HepG2 (cell line): Measurements from ENCODE around the gene CCDC142. TPM values are rescaled to one million over a fixed set of nuclear protein-coding genes. Genes with fewer than 3 reads are reported as not detected.
A peak's percentile ranks its signal among the peaks of the same experiment; 100 is the strongest.

Source experiments
- CENPT ChIP-seq: sonication (generic); formaldehyde crosslinking; IDR thresholded peaks from 2 replicates; pipeline ENCODE4 v1.8.0; 2022; ENCODE audit warnings: low read depth, mild to moderate bottlenecking, moderate library complexity, missing genetic modification reagents
- DNMT1 ChIP-seq: sonication (generic); formaldehyde crosslinking; IDR thresholded peaks from 2 replicates; pipeline ENCODE4 v1.5.1; 2020; ENCODE audit warnings: mild to moderate bottlenecking, missing genetic modification reagents
- E2F1 ChIP-seq: sonication (generic); formaldehyde crosslinking; IDR thresholded peaks from 2 replicates; pipeline ENCODE4 v1.5.0; 2020; ENCODE audit warnings: missing genetic modification reagents
- HNF1A ChIP-seq, 2 experiments: sonication (generic) in 1 of 2; formaldehyde crosslinking in 1 of 2; IDR thresholded peaks; 2 replicates each; pipeline versions ENCODE4 v1.4.0 to v1.6.1; 2016 to 2020; ENCODE audit warnings: borderline replicate concordance in 1 of 2, low read depth in 1 of 2, mild to moderate bottlenecking in 1 of 2, missing genetic modification reagents in 1 of 2
- KDM6A ChIP-seq: IDR thresholded peaks from 2 replicates; pipeline ENCODE4 v1.6.1; 2016; ENCODE audit warnings: low read depth
- MXD1 ChIP-seq: sonication (generic); formaldehyde crosslinking; IDR thresholded peaks from 2 replicates; pipeline ENCODE4 v1.4.0; 2020; ENCODE audit warnings: mild to moderate bottlenecking, missing genetic modification reagents
- ZBTB8A ChIP-seq: sonication (generic); formaldehyde crosslinking; IDR thresholded peaks from 2 replicates; pipeline ENCODE4 v1.4.0; 2020; ENCODE audit warnings: mild to moderate bottlenecking, low read depth, missing genetic modification reagents, borderline replicate concordance
- ZEB1 ChIP-seq: IDR thresholded peaks from 2 replicates; pipeline ENCODE4 v1.6.1; 2012; ENCODE audit warnings: mild to moderate bottlenecking, low read depth, inconsistent platforms; ENCODE audit not compliant: insufficient replicate concordance
- ZKSCAN5 ChIP-seq: sonication (generic); formaldehyde crosslinking; IDR thresholded peaks from 2 replicates; pipeline ENCODE4 v1.5.1; 2020; ENCODE audit warnings: mild to moderate bottlenecking, missing genetic modification reagents
- polyA plus RNA-seq, 8 experiments: library from polyadenylated mRNA; depleted of rRNA in 3 of 8; stranded (reverse) in 7 of 8; unstranded in 1 of 8; fragments of >200 nt; fragmentation: Illumina TruSeq in 4 of 8; extraction: Trizol in 4 of 8; gene quantifications; 2 replicates each; pipeline versions ENCODE4 v1.2.1 to v1.2.3, GENCODE V29; 2011 to 2016; ENCODE audit warnings: low read depth in 4 of 8, missing spikeins in 1 of 8, mixed read lengths in 1 of 8; ENCODE audit not compliant: insufficient read depth in 1 of 8
- total RNA-seq, 5 experiments: library from RNA; depleted of rRNA; stranded (reverse); fragments of >200 nt; fragmentation: Illumina TruSeq; extraction: Trizol; gene quantifications; 2 replicates each; pipeline ENCODE4 v1.2.3, GENCODE V29; 2016; ENCODE audit warnings: low read depth in 1 of 5
- TF ChIP-seq, protein P1 (sequence below): sonication (generic); IDR thresholded peaks from 2 replicates; pipeline ENCODE4 v1.6.1; 2016; ENCODE audit warnings: low read depth, borderline replicate concordance
- TF ChIP-seq, protein P2 (sequence below): sonication (generic); formaldehyde crosslinking; IDR thresholded peaks from 2 replicates; pipeline ENCODE4 v1.4.0; 2020; ENCODE audit warnings: missing genetic modification reagents, borderline replicate concordance
- TF ChIP-seq, protein P3 (sequence below): conservative IDR thresholded peaks from 2 replicates; pipeline ENCODE4 v1.6.1; 2018; ENCODE audit warnings: missing genetic modification reagents
- TF ChIP-seq, protein P4 (sequence below): sonication (generic); formaldehyde crosslinking; IDR thresholded peaks from 2 replicates; pipeline ENCODE4 v1.5.0; 2020; ENCODE audit warnings: mild to moderate bottlenecking, low read depth, missing genetic modification reagents, borderline replicate concordance

The CCDC142 gene
- total and polyA plus RNA-seq, 2 of the 13 experiments (the other 11 are each of a cell fraction or from before 2014, with no cell fraction given), result 14.7 to 30.4 TPM

DNA sequence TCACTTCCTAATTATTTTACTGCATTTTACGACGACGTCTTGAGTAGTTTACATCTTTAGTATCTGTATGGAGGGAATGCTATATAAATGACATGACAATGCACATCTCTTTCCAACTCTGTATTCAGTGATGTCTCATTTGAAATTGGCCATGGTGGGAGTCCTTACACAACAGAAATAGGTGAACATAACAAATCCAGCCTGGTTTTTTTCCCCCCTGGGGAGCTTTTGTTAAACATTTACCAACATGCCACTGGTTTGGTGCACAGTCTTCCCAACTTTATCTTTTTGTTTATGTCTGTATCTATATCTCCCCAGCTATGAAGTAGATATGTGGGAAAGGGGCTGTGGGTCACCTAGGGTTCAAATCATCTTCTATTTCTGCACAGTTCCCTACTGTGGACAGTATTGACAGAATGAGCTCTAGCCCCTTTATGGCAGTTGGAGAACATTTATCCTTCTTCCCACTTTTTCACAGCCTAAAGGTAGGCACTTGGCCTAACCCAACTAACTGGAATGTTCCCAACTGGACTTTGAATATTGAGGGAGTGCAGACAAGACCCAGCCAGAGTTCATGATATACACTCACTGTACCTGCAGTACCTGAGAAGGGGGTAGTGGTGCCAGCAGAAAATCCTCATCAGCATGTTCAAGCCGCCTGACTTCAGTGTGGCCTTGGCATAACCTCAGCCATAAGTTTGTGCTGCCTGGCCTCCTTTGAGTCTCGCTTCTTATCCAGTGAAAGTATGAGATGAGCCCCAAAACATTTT, 35.4 kb downstream of the CCDC142 start (continued):
- no peak for TF ChIP-seq ZKSCAN5 (CRISPR knock-in tag)
- TF ChIP-seq CENPT (CRISPR knock-in tag), result no peak
- peak; percentile 93 for TF ChIP-seq HNF1A (IDR thresholded peaks at IDR 0.05; ENCODE audit: low read depth)
- peak; percentile 69; the same call in 1 of the 2 replicates for TF ChIP-seq HNF1A (CRISPR knock-in tag; IDR thresholded peaks at IDR 0.05; ENCODE audit: borderline replicate concordance)
- TF ChIP-seq, protein P1, sequence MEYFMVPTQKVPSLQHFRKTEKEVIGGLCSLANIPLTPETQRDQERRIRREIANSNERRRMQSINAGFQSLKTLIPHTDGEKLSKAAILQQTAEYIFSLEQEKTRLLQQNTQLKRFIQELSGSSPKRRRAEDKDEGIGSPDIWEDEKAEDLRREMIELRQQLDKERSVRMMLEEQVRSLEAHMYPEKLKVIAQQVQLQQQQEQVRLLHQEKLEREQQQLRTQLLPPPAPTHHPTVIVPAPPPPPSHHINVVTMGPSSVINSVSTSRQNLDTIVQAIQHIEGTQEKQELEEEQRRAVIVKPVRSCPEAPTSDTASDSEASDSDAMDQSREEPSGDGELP, result no peak
- TF ChIP-seq, protein P2, sequence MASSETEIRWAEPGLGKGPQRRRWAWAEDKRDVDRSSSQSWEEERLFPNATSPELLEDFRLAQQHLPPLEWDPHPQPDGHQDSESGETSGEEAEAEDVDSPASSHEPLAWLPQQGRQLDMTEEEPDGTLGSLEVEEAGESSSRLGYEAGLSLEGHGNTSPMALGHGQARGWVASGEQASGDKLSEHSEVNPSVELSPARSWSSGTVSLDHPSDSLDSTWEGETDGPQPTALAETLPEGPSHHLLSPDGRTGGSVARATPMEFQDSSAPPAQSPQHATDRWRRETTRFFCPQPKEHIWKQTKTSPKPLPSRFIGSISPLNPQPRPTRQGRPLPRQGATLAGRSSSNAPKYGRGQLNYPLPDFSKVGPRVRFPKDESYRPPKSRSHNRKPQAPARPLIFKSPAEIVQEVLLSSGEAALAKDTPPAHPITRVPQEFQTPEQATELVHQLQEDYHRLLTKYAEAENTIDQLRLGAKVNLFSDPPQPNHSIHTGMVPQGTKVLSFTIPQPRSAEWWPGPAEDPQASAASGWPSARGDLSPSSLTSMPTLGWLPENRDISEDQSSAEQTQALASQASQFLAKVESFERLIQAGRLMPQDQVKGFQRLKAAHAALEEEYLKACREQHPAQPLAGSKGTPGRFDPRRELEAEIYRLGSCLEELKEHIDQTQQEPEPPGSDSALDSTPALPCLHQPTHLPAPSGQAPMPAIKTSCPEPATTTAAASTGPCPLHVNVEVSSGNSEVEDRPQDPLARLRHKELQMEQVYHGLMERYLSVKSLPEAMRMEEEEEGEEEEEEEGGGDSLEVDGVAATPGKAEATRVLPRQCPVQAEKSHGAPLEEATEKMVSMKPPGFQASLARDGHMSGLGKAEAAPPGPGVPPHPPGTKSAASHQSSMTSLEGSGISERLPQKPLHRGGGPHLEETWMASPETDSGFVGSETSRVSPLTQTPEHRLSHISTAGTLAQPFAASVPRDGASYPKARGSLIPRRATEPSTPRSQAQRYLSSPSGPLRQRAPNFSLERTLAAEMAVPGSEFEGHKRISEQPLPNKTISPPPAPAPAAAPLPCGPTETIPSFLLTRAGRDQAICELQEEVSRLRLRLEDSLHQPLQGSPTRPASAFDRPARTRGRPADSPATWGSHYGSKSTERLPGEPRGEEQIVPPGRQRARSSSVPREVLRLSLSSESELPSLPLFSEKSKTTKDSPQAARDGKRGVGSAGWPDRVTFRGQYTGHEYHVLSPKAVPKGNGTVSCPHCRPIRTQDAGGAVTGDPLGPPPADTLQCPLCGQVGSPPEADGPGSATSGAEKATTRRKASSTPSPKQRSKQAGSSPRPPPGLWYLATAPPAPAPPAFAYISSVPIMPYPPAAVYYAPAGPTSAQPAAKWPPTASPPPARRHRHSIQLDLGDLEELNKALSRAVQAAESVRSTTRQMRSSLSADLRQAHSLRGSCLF, result no peak
- TF ChIP-seq, protein P3, sequence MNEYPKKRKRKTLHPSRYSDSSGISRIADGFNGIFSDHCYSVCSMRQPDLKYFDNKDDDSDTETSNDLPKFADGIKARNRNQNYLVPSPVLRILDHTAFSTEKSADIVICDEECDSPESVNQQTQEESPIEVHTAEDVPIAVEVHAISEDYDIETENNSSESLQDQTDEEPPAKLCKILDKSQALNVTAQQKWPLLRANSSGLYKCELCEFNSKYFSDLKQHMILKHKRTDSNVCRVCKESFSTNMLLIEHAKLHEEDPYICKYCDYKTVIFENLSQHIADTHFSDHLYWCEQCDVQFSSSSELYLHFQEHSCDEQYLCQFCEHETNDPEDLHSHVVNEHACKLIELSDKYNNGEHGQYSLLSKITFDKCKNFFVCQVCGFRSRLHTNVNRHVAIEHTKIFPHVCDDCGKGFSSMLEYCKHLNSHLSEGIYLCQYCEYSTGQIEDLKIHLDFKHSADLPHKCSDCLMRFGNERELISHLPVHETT, result no peak
- no peak for TF ChIP-seq MXD1 (CRISPR knock-in tag)
- TF ChIP-seq ZBTB8A (CRISPR knock-in tag), result no peak
- TF ChIP-seq, protein P4, sequence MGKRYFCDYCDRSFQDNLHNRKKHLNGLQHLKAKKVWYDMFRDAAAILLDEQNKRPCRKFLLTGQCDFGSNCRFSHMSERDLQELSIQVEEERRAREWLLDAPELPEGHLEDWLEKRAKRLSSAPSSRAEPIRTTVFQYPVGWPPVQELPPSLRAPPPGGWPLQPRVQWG (CRISPR knock-in tag), result no peak
- TF ChIP-seq E2F1 (CRISPR knock-in tag), result no peak
- 0 out of 2 replicates have a peak, but pooled peaks have one; percentile 23 for TF ChIP-seq DNMT1 (CRISPR knock-in tag)
- peak; percentile 75 for TF ChIP-seq KDM6A (CRISPR knock-in tag)
- peak; percentile 93 for TF ChIP-seq ZEB1
